ENCODE measurements around the gene CFAP46. TPM values are rescaled to one million over a fixed set of nuclear protein-coding genes. Genes with fewer than 3 reads are reported as not detected.
A peak's percentile ranks its signal among the peaks of the same experiment; 100 is the strongest.

Gene CFAP46
- total and polyA plus RNA-seq, 10 of the 15 experiments (the other 5 are each of a cell fraction or from before 2014, with no cell fraction given) = 0.01 to 0.18 (median 0.03) TPM; not detected in 7

DNA sequence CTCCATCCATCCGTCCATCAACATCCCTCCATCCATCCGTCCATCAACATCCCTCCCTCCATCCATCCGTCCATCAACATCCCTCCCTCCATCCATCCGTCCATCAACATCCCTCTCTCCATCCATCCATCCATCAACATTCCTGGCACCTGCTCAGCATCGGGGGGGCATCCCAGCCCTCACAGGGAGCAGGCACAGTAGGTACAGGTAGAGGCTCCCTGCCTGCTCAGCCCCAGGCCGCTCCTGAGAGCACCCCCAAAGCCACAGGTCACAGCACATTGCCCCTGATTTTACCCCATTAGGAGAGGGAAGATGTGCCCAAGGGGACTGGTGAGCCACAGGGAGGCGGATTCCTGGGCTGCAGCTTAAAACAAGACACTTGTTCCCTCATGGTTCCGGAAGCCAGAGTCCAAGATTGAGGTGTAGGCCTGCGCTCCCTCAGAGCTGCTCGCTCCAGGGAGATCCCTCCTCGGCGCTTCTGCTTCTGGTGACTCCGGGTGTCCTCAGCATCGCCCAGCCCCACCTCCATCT lies 21.1 kb upstream of the CFAP46 start:
- in situ Hi-C loops (cut with MboI) = no loop called here

GRCh38 chr10:132962623-132963429 lies 20.5 kb upstream of the CFAP46 start:
- BruUV-seq (replicated peaks) = no TSS peak
- Histone ChIP-seq H3K9ac (ENCODE audit: control insufficient read depth, insufficient read depth, low read length) (no peak overlapping the region; the same call in 1 of the 2 replicates), H3K27me3 (replicated peaks in 1 of 2; ENCODE audit: control insufficient read depth in 2 of 2, insufficient read depth in 2 of 2, low read length in 1 of 2) (no peaks in the 10 kb centered on the region; a peak in 1 of 4 replicates), H3K4me2 (ENCODE audit: control insufficient read depth, insufficient read depth) (peak overlapping the region; percentile 32), H3K4me3 (peak overlapping the region; percentile 71), H3K79me2 (ENCODE audit: control insufficient read depth, insufficient read depth, low read length) (no peaks in the 10 kb centered on the region), H2AFZ (ENCODE audit: control insufficient read depth, low read depth, low read length) (peak overlapping the region; percentile 13), H3K27ac (ENCODE audit: control insufficient read depth, insufficient read depth) (no peak overlapping the region), H3K4me1 (ENCODE audit: control insufficient read depth, insufficient read depth, low read length) (peaks cover 3% of the 10 kb centered on the region; the same call in 1 of the 2 replicates), H3K36me3 (ENCODE audit: control insufficient read depth in 2 of 2, insufficient read depth in 2 of 2, low read length in 1 of 2) (no peaks in the 10 kb centered on the region), H4K20me1 (ENCODE audit: control insufficient read depth, insufficient read depth) (no peaks in the 10 kb centered on the region), H3K9me3 (replicated peaks; ENCODE audit: control insufficient read depth, insufficient read depth, low read length) (no peaks in the 10 kb centered on the region)
- DNase-seq (ENCODE audit: low read depth, low spot score) (no peak), ATAC-seq (peak; percentile 17; the same call in 1 of the 3 replicates), FAIRE-seq (peak; percentile 44)
- whole genome bisulfite sequencing (ENCODE audit: insufficient coverage, insufficient replicate concordance, low lambda C conversion rate, missing lambda C conversion rate) = 10% methylated on average over 11 of the region's 11 CpGs
- ChIA-PET RAD21 (ENCODE audit: unreplicated experiment) (no interaction called here), POLR2A (no interaction called here), CTCF (interaction anchor here (0.6 to 1.3 kb wide), 2 partner anchors 127 to 345 kb away, joined by 3 read pairs; no protein-coding TSS in a partner anchor), SMC1A (ENCODE audit: uncharacterized antibody, unreplicated experiment) (no interaction called here)
- intact Hi-C loops (cut with micrococcal nuclease; ENCODE audit: unreplicated experiment) (no loop called here), in situ Hi-C loops (cut with MboI) (no loop called here)
- TF ChIP-seq RB1 (IDR thresholded peaks at IDR 0.05; ENCODE audit: borderline replicate concordance) = no peak
- TF ChIP-seq JUNB (IDR thresholded peaks at IDR 0.05) = peak; percentile 76
- no peak for TF ChIP-seq ZSCAN29 (IDR thresholded peaks at IDR 0.05)
- peak; percentile 17; the same call in 1 of the 2 replicates for TF ChIP-seq RUNX3 (IDR thresholded peaks at IDR 0.05; ENCODE audit: low read length)
- no peak for TF ChIP-seq IKZF2 (IDR thresholded peaks at IDR 0.05)
- no peak for TF ChIP-seq YBX1 (IDR thresholded peaks at IDR 0.05)
- TF ChIP-seq, protein P1, sequence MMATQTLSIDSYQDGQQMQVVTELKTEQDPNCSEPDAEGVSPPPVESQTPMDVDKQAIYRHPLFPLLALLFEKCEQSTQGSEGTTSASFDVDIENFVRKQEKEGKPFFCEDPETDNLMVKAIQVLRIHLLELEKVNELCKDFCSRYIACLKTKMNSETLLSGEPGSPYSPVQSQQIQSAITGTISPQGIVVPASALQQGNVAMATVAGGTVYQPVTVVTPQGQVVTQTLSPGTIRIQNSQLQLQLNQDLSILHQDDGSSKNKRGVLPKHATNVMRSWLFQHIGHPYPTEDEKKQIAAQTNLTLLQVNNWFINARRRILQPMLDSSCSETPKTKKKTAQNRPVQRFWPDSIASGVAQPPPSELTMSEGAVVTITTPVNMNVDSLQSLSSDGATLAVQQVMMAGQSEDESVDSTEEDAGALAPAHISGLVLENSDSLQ (IDR thresholded peaks at IDR 0.05) = peak; percentile 14; the same call in 1 of the 2 replicates
- TF ChIP-seq TARDBP (IDR thresholded peaks at IDR 0.05; ENCODE audit: borderline replicate concordance) = no peak
- 0 out of 3 replicates have a peak, but pooled peaks have one; percentile 55 for TF ChIP-seq POU2F2 (IDR thresholded peaks at IDR 0.05; ENCODE audit: borderline replicate concordance, low read depth, low read length)
- no peak for TF ChIP-seq STAT3 (IDR thresholded peaks at IDR 0.05; ENCODE audit: low read depth, low read length)
- TF ChIP-seq, protein P2, sequence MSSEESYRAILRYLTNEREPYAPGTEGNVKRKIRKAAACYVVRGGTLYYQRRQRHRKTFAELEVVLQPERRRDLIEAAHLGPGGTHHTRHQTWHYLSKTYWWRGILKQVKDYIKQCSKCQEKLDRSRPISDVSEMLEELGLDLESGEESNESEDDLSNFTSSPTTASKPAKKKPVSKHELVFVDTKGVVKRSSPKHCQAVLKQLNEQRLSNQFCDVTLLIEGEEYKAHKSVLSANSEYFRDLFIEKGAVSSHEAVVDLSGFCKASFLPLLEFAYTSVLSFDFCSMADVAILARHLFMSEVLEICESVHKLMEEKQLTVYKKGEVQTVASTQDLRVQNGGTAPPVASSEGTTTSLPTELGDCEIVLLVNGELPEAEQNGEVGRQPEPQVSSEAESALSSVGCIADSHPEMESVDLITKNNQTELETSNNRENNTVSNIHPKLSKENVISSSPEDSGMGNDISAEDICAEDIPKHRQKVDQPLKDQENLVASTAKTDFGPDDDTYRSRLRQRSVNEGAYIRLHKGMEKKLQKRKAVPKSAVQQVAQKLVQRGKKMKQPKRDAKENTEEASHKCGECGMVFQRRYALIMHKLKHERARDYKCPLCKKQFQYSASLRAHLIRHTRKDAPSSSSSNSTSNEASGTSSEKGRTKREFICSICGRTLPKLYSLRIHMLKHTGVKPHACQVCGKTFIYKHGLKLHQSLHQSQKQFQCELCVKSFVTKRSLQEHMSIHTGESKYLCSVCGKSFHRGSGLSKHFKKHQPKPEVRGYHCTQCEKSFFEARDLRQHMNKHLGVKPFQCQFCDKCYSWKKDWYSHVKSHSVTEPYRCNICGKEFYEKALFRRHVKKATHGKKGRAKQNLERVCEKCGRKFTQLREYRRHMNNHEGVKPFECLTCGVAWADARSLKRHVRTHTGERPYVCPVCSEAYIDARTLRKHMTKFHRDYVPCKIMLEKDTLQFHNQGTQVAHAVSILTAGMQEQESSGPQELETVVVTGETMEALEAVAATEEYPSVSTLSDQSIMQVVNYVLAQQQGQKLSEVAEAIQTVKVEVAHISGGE (CRISPR knock-in tag; IDR thresholded peaks at IDR 0.05) = no peak

More for the DNA sequence above, 21.1 kb upstream of the CFAP46 start:
- Histone ChIP-seq H3K4me2 (ENCODE audit: control insufficient read depth, insufficient read depth) (no peak overlapping the region), H3K36me3 (ENCODE audit: control insufficient read depth in 2 of 2, insufficient read depth in 2 of 2, low read length in 1 of 2) (no peaks in the 10 kb centered on the region), H3K9ac (ENCODE audit: control insufficient read depth, insufficient read depth, low read length) (no peak overlapping the region), H4K20me1 (ENCODE audit: control insufficient read depth, insufficient read depth) (no peaks in the 10 kb centered on the region), H3K27me3 (replicated peaks in 1 of 2; ENCODE audit: control insufficient read depth in 2 of 2, insufficient read depth in 2 of 2, low read length in 1 of 2) (no peaks in the 10 kb centered on the region; a peak in 1 of 4 replicates), H3K4me3 (no peak overlapping the region), H3K27ac (ENCODE audit: control insufficient read depth, insufficient read depth) (no peak overlapping the region), H3K79me2 (ENCODE audit: control insufficient read depth, insufficient read depth, low read length) (no peaks in the 10 kb centered on the region), H3K9me3 (replicated peaks; ENCODE audit: control insufficient read depth, insufficient read depth, low read length) (no peaks in the 10 kb centered on the region), H2AFZ (ENCODE audit: control insufficient read depth, low read depth, low read length) (no peak overlapping the region), H3K4me1 (ENCODE audit: control insufficient read depth, insufficient read depth, low read length) (peaks cover 3% of the 10 kb centered on the region; the same call in 1 of the 2 replicates)
- WGBS (ENCODE audit: insufficient coverage, insufficient replicate concordance, low lambda C conversion rate, missing lambda C conversion rate) = 64% methylated on average over 13 of the region's 14 CpGs
- no peak for ATAC-seq
- ChIA-PET CTCF (interaction anchor here (0.6 kb wide), 1 partner anchor 128 kb away, joined by 3 read pairs; no protein-coding TSS in a partner anchor), POLR2A (no interaction called here), RAD21 (ENCODE audit: unreplicated experiment) (no interaction called here), SMC1A (ENCODE audit: uncharacterized antibody, unreplicated experiment) (no interaction called here)
- DNase-seq (ENCODE audit: low read depth, low spot score) = no peak
- intact Hi-C loops (cut with micrococcal nuclease; ENCODE audit: unreplicated experiment) = no loop called here
- TF ChIP-seq HDGF (IDR thresholded peaks at IDR 0.05) (no peak), FOXM1 (IDR thresholded peaks at IDR 0.05; ENCODE audit: low read depth, low read length) (no peak), JUND (IDR thresholded peaks at IDR 0.05; ENCODE audit: low read depth, low read length) (no peak), ZSCAN29 (IDR thresholded peaks at IDR 0.05) (no peak), HDAC6 (IDR thresholded peaks at IDR 0.05; ENCODE audit: unreplicated experiment) (no peak)
- no peak for FAIRE-seq
- no TSS peak for BruUV-seq (replicated peaks)
